ENCODE data around the gene TNFRSF18.
"Not testable (repeated sequence)": the region's sequence is repeated elsewhere in the genome, so short reads cannot be mapped to it uniquely, and the experiment has no call there.

Gene TNFRSF18

GRCh38 chr1:1179983-1180861 lies 26.2 kb downstream of the TNFRSF18 start:
- in situ Hi-C loops (cut with MboI; ENCODE audit: low sequenced_read_pairs), result no loop called here

- in situ Hi-C loops (cut with MboI; ENCODE audit: low sequenced_read_pairs), result no loop called here
These were observed 26.9 kb downstream of the TNFRSF18 start for GRCh38 chr1:1179346-1179982.

GRCh38 chr1:1178794-1179331 lies 27.5 kb downstream of the TNFRSF18 start:
- in situ Hi-C loops (cut with MboI; ENCODE audit: low sequenced_read_pairs), result no loop called here

GRCh38 chr1:1177452-1178206 lies 28.8 kb downstream of the TNFRSF18 start:
- in situ Hi-C loops (cut with MboI; ENCODE audit: low sequenced_read_pairs), result no loop called here

GRCh38 chr1:1176931-1177330 lies 29.5 kb downstream of the TNFRSF18 start:
- in situ Hi-C loops (cut with MboI; ENCODE audit: low sequenced_read_pairs), result no loop called here

GRCh38 chr1:1176063-1176761 lies 30.2 kb downstream of the TNFRSF18 start:
- in situ Hi-C loops (cut with MboI; ENCODE audit: low sequenced_read_pairs), result not testable (repeated sequence)

- in situ Hi-C loops (cut with MboI; ENCODE audit: low sequenced_read_pairs), result no loop called here
These were observed 30.9 kb downstream of the TNFRSF18 start for GRCh38 chr1:1175221-1176062.

- in situ Hi-C loops (cut with MboI; ENCODE audit: low sequenced_read_pairs), result no loop called here
These were observed 32.5 kb downstream of the TNFRSF18 start, which contains the start of gene TTLL10 for GRCh38 chr1:1173793-1174415. TSS of gene TTLL10 (plus strand) at chr1:1173880. CDS start at chr1:1179216, 5,336 bp downstream.

GRCh38 chr1:1173061-1173792 lies 33.2 kb downstream of the TNFRSF18 start:
- in situ Hi-C loops (cut with MboI; ENCODE audit: low sequenced_read_pairs), result no loop called here

GRCh38 chr1:1171546-1172340 lies 34.6 kb downstream of the TNFRSF18 start:
- in situ Hi-C loops (cut with MboI; ENCODE audit: low sequenced_read_pairs), result no loop called here

GRCh38 chr1:1171161-1171545 lies 35.2 kb downstream of the TNFRSF18 start:
- in situ Hi-C loops (cut with MboI; ENCODE audit: low sequenced_read_pairs), result no loop called here

- in situ Hi-C loops (cut with MboI; ENCODE audit: low sequenced_read_pairs), result no loop called here
These were observed 35.9 kb downstream of the TNFRSF18 start for GRCh38 chr1:1170215-1171091.

- in situ Hi-C loops (cut with MboI; ENCODE audit: low sequenced_read_pairs), result no loop called here
These were observed 36.8 kb downstream of the TNFRSF18 start for GRCh38 chr1:1169429-1170214.

- in situ Hi-C loops (cut with MboI; ENCODE audit: low sequenced_read_pairs), result no loop called here
These were observed 37.7 kb downstream of the TNFRSF18 start for GRCh38 chr1:1168451-1169411.

Data from HL-60/S4 treated with phorbol 12-myristate 13-acetate at 8.2 ng/mL for 4 days and 3 days (cell line).